Large intestine (tissue), 3 donors: Measurements from ENCODE around the gene EIF6. TPM values are rescaled to one million over a fixed set of nuclear protein-coding genes. Genes with fewer than 3 reads are reported as not detected.

Experiments used
- DNase-seq, 2 donors: peaks; one replicate each; pipeline versions ENCODE4 v3.0.0 to v3.0.0-alpha.2; 2013
- H3K27ac ChIP-seq: one replicate; pipeline ENCODE4 v1.5.1; 2013; ENCODE audit warnings: low read length
- H3K27me3 ChIP-seq: 2 replicates; pipeline ENCODE4 v1.6.1; 2013; ENCODE audit warnings: low read length; ENCODE audit not compliant: control insufficient read depth, insufficient read depth
- H3K36me3 ChIP-seq: 2 replicates; pipeline ENCODE4 v1.6.1; 2013; ENCODE audit warnings: low read length; ENCODE audit not compliant: control insufficient read depth, insufficient read depth
- H3K4me1 ChIP-seq: one replicate; pipeline ENCODE4 v1.6.1; 2013; ENCODE audit warnings: low read length; ENCODE audit not compliant: control insufficient read depth, insufficient read depth
- H3K4me3 ChIP-seq: one replicate; pipeline ENCODE4 v1.5.1; 2013; ENCODE audit warnings: low read length
- H3K9me3 ChIP-seq: one replicate; pipeline ENCODE4 v1.6.1; 2013; ENCODE audit warnings: mild to moderate bottlenecking, low read depth, low read length, moderate library complexity; ENCODE audit not compliant: control insufficient read depth
- WGBS: methylation state at CpG from one replicate; pipeline ENCODE4 v1.1.5; 2013; ENCODE audit warnings: low lambda C conversion rate; ENCODE audit not compliant: insufficient coverage; 5-methylcytosine and 5-hydroxymethylcytosine counted together
- polyA plus RNA-seq: library from polyadenylated mRNA; unstranded; fragments of 120-200 nt; gene quantifications from one replicate; pipeline ENCODE4 v1.2.1, GENCODE V29; 2013

EIF6 gene
- polyA plus RNA-seq, 1 donor = 172 TPM

- DNase-seq = no peak
- H3K9me3 ChIP-seq = no peaks in the 10 kb centered on the region
- WGBS = 64% methylated on average over 3 of the region's 5 CpGs
Observed at GRCh38 chr20:35240083-35240810, 44.3 kb downstream of the EIF6 start.

GRCh38 chr20:35238735-35239134 is 45.8 kb downstream of the EIF6 start:
- WGBS = 90% methylated on average over 2 of the region's 5 CpGs
- DNase-seq = no peak
- H3K9me3 ChIP-seq = no peaks in the 10 kb centered on the region
- H3K4me3 ChIP-seq = no peak overlapping the region
- H3K4me1 ChIP-seq = no peaks in the 10 kb centered on the region
- no peaks in the 10 kb centered on the region for H3K27me3 ChIP-seq
- H3K36me3 ChIP-seq = peaks cover 4% of the 10 kb centered on the region
- no peak overlapping the region for H3K27ac ChIP-seq

More at GRCh38 chr20:35240083-35240810, 44.3 kb downstream of the EIF6 start:
- no peak overlapping the region for H3K27ac ChIP-seq
- H3K27me3 ChIP-seq = no peaks in the 10 kb centered on the region
- no peak overlapping the region for H3K4me3 ChIP-seq
- H3K36me3 ChIP-seq = peaks cover 4% of the 10 kb centered on the region
- H3K4me1 ChIP-seq = no peaks in the 10 kb centered on the region

DNA sequence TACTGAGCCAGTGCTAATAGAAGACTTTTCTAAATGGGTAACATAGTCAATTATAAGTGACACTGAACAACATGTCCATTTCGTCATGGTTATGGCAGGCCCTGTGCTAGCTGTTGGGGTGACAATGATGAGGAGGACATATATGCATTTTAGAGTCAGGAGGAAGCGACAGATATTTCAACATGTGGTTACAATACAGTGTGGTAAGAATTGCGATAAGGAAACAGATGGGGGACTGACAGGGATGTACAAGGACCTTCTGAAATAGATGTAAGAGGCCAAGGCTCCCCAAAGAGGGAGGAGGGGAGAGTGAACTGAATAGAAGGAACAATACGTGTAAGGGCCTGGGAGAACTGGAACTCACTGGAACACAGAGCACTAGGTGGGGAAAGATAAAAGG is 46.4 kb downstream of the EIF6 start:
- Histone ChIP-seq H3K27me3 (no peaks in the 10 kb centered on the region), H3K27ac (no peak overlapping the region), H3K36me3 (peaks cover 4% of the 10 kb centered on the region), H3K4me1 (no peaks in the 10 kb centered on the region), H3K9me3 (no peaks in the 10 kb centered on the region), H3K4me3 (no peak overlapping the region)
- DNase-seq = no peak
- WGBS = 100% methylated on average over 2 of the region's 4 CpGs

DNA sequence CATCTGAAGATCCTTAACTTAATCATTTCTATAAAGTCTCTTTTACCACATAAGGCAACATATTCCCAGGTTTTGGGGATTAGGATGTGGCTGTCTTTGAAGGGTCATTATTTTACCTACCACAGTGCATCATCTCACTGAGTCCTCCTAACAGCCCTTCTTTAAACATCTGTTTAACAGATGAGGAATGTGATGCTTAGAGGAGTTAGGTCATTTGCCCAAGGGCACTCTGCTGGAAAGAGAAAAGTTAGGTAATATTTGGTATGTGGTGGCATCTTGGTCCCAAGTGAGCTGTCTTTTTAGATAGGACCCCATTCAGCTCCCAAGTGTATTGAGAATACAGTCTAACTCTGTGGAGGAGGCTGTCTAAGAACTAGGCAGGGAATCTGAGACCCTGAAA is 47.1 kb downstream of the EIF6 start:
- Histone ChIP-seq H3K27ac (no peak overlapping the region), H3K4me3 (no peak overlapping the region), H3K4me1 (no peaks in the 10 kb centered on the region), H3K36me3 (peaks cover 4% of the 10 kb centered on the region), H3K9me3 (no peaks in the 10 kb centered on the region), H3K27me3 (no peaks in the 10 kb centered on the region)
- DNase-seq = no peak

GRCh38 chr20:35235881-35236280 is 48.7 kb downstream of the EIF6 start:
- Histone ChIP-seq H3K27me3 (no peaks in the 10 kb centered on the region), H3K4me3 (no peak overlapping the region), H3K27ac (no peak overlapping the region), H3K9me3 (no peaks in the 10 kb centered on the region), H3K36me3 (peaks cover 4% of the 10 kb centered on the region), H3K4me1 (no peaks in the 10 kb centered on the region)
- no peak for DNase-seq
- WGBS = no CpG with 5 or more reads among the region's 6 CpGs

- H3K36me3 ChIP-seq = peaks cover 4% of the 10 kb centered on the region
- no peaks in the 10 kb centered on the region for H3K4me1 ChIP-seq
- H3K27ac ChIP-seq = no peak overlapping the region
- no peaks in the 10 kb centered on the region for H3K27me3 ChIP-seq
- DNase-seq = no peak
- H3K9me3 ChIP-seq = no peaks in the 10 kb centered on the region
- H3K4me3 ChIP-seq = no peak overlapping the region
- no CpG with 5 or more reads among the region's 2 CpGs for WGBS
Observed at GRCh38 chr20:35232575-35232974, 52.0 kb downstream of the EIF6 start.

Other genes with a start within 250 kb of the EIF6 start
- 51.6 TPM for gene TRPC4AP, start 192.0 kb downstream of the EIF6 start, polyA plus RNA-seq
- gene EDEM2, start 137.4 kb downstream of the EIF6 start, polyA plus RNA-seq = 18.6 TPM
- gene PROCR, start 112.7 kb downstream of the EIF6 start, polyA plus RNA-seq = 31.5 TPM
- 3.9 TPM for gene MMP24, start 58.1 kb downstream of the EIF6 start, polyA plus RNA-seq
- 43.8 TPM for gene MMP24OS, start 6.7 kb downstream of the EIF6 start, polyA plus RNA-seq
- 0.01 TPM for gene FAM83C, start 7.7 kb upstream of the EIF6 start, polyA plus RNA-seq
- gene UQCC1, start 127.2 kb upstream of the EIF6 start, polyA plus RNA-seq = 39.5 TPM
- gene GDF5, start 153.5 kb upstream of the EIF6 start, polyA plus RNA-seq = 0.15 TPM
- gene CEP250, start 170.8 kb upstream of the EIF6 start, polyA plus RNA-seq = 31.0 TPM
- gene C20orf173, start 244.9 kb upstream of the EIF6 start, polyA plus RNA-seq = not detected